Fibroblast of pulmonary artery (primary cell): ENCODE results near the gene PTCRA.
"Not testable (repeated sequence)": the region's sequence is repeated elsewhere in the genome, so short reads cannot be mapped to it uniquely, and the experiment has no call there.

Experiments used
- DNase-seq: peaks from one replicate; pipeline ENCODE4 v3.0.0-alpha.2; 2010; ENCODE audit warnings: low read depth
- H3K4me3 ChIP-seq: replicated peaks from 2 replicates; pipeline ENCODE4 v1.5.1; 2011; ENCODE audit warnings: low read depth, mild to moderate bottlenecking, control low read depth, low read length, moderate library complexity
- CTCF ChIP-seq: IDR thresholded peaks from 2 replicates; pipeline ENCODE4 v1.5.1; 2011; ENCODE audit warnings: mild to moderate bottlenecking, control low read depth, low read length, inconsistent platforms; ENCODE audit errors: missing control alignments

Gene PTCRA

GRCh38 chr6:42937548-42938427 lies 21.9 kb downstream of the PTCRA start:
- no peak overlapping the region for H3K4me3 ChIP-seq
- no peak for DNase-seq
- TF ChIP-seq CTCF, result no peak

- no peak overlapping the region for H3K4me3 ChIP-seq
- no peak for TF ChIP-seq CTCF
- no peak for DNase-seq
These were observed 22.6 kb downstream of the PTCRA start for GRCh38 chr6:42938428-42938796.

- no peak overlapping the region for H3K4me3 ChIP-seq
- DNase-seq, result no peak
- TF ChIP-seq CTCF, result no peak
These were observed 23.3 kb downstream of the PTCRA start for GRCh38 chr6:42938987-42939809.

- DNase-seq, result no peak
- TF ChIP-seq CTCF, result no peak
- H3K4me3 ChIP-seq, result no peak overlapping the region
These were observed 23.9 kb downstream of the PTCRA start for GRCh38 chr6:42939810-42940167.

- no peak for TF ChIP-seq CTCF
- no peak for DNase-seq
- H3K4me3 ChIP-seq, result no peak overlapping the region
These were observed 24.7 kb downstream of the PTCRA start for GRCh38 chr6:42940493-42941045.

GRCh38 chr6:42941356-42941755 lies 25.5 kb downstream of the PTCRA start:
- not testable (repeated sequence) for H3K4me3 ChIP-seq, DNase-seq

- no peak overlapping the region for H3K4me3 ChIP-seq
- TF ChIP-seq CTCF, result no peak
- no peak for DNase-seq
These were observed 26.6 kb downstream of the PTCRA start for GRCh38 chr6:42942444-42942843.
